Stimulated activated CD8-positive, alpha-beta memory T cell treated with anti-CD3 and anti-CD28 coated beads, Interleukin-2, amount 100 ng/mL, for 1 hour (primary cell): ENCODE measurements around the gene LRP1B.
"Not testable (repeated sequence)": the region's sequence is repeated elsewhere in the genome, so short reads cannot be mapped to it uniquely, and the experiment has no call there.

Experiments
- DNase-seq, 2 donors: peaks; one replicate each; pipeline ENCODE4 v3.0.0-alpha.2; 2020; ENCODE audit warnings: low read depth in 2 of 2

LRP1B gene

DNA sequence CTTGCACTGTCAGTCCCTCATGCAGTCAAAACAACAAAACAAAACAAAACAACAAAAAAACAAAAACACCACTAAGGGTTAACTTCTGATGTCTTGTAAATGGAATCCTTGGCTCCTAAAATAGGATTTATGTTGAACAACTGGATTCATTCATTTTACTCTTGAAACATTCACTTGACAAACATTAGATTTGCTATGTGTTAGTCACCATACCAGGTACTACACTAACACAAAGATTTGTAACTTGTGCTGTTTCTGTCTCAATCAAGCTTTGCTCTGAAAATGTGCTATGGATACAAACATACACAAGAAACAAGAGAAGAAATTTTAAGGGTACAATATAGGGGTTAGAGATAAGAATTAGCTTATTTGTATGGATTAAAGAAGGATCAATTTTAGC is 812.8 kb downstream of the LRP1B start:
- DNase-seq: no peak

DNA sequence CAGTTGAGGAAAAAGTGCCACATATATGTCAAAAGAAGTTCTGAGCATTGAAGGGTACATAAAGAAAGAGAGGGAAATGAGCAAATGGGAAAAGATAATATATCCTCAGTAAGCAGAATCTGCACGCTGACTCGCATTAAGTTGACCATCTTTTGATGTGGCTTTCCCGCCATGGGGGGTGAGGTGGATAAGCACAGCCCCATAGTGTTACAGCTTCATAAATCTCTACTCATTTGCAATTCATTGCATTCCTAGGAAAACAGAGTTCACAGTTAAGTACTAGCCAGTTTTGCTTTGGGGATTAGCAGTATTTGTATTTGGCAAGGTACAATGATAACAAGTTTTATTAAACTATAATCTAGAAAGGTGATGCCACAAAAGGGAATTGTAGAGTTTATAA is 814.2 kb downstream of the LRP1B start:
- DNase-seq: no peak

DNA sequence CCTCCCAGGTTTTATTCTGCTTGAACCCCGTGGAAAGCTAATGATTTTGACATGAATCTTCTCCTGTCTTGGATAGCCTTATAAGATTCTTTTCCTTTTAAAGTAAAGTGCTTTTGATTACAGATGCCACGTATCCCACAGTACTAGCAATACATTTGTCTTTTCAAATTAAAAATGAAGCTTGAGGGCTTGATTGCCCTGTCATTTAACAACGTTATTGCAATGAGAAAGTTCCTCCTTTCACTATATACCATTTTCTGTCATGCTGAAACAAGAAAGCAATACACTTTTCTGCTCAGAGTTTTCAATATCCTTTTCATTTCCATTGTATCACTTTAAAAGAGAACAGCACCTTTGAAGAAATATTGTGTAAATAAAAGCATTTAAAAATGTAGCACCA is 814.7 kb downstream of the LRP1B start:
- DNase-seq: no peak

DNA sequence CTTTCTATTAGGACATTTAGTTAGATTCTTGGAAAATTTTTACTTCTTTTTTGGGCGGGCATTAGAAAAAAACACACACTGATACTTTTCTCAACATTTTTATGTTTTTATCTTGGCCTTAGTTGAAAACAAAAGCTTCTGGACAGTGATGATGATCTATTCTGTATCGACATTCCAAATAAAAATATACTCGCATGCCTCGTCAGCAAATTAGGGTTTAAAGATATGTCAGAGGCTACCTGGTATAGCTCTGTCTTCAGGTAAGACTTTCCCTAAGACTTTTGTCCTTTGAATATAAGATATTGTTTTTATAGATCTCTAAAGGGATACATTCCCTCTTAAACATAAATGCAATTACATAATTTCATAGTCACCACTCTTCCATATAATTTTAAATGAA is 816.8 kb downstream of the LRP1B start:
- DNase-seq: no peak

DNA sequence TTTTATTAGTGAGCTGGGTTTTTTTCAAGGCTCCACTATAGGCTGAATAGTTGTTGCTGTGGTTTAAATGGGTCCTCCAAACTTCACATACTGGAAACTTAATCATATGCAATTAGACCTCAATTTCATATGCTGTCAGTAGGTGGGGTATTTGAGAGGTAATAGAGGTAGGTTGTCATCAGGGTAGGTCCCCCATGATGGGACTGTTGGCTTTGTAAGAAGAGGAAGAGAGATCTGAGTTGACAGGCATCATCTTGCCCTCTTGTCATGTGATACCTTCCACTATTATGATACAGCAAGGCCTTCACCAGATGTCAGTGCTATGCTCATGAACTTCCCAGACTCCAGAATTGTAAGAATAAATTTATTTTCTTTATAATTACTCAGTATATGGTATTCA is 819.4 kb downstream of the LRP1B start:
- no peak for DNase-seq

DNA sequence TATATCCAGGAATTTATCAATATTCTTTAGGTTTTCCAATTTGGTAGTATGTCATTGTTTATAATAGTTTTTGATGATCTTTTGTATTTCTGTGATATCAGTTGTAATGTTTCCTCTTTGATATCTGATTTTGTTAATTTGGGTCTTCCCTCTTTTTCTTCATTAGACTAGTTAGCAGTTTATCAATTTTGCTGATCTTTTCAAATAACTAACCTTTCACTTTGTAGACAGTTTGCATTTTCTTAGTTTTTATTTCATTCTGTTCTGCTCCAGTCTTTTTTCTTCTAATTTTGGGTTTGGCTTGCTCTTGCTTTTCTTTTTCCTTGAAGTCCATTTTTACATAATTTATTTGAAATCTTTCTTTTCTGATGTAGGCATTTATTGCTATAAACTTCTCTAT is 824.4 kb downstream of the LRP1B start:
- DNase-seq: no peak

DNA sequence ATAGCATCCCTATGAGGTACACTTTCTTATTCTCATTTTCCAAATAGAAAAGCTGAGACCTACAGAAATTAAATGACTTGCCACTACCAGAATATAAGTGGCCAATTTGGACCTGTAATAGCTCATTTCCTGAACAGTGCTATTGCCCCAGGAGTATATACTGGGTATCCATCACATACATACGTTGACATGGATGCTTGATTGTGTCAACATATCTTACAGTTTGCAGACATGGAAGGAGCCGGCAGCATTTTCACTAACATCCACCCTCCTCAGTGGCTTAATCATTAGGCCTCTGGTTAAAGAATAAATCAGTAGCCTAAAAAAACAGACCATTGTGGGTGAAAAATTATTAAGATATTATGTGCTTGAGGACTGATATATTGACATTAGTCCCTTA is 829.3 kb downstream of the LRP1B start:
- DNase-seq: no peak

DNA sequence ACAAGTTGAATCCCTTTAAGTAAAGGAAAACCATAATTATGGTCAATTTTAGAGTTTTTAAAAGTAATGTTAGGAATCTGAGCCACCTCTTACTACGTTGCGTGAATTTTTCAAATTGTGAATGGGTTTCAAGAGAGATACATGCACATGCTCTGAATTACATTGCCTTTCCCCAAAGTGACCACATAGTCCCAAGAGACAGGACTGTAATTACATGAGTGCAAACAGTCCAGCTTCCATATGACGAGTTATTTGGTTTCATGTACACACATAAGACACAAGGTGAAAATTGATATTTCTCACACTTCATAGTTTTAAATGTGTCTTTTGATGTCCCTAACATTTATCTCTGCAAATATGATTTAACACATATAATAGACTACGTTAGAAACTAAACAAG is 850.8 kb downstream of the LRP1B start:
- DNase-seq: no peak

DNA sequence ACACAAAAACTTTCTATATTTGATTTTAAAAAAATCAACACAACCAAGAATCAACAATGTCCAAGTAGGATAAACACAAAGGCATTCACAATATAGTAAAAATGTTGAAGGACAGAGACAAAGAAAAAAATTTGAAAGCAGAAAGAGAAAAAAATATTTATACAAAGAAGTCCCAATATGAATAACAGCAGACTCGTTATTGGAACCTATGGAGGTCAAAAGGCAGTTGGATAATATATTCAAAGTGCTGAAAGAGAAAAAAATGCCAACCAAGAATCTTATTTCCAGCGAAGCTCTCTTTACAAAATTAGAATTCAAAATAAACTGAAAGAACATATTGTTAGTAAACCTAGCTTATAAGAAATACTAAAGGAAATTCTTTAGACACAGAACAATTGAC is 859.5 kb downstream of the LRP1B start:
- DNase-seq: no peak

DNA sequence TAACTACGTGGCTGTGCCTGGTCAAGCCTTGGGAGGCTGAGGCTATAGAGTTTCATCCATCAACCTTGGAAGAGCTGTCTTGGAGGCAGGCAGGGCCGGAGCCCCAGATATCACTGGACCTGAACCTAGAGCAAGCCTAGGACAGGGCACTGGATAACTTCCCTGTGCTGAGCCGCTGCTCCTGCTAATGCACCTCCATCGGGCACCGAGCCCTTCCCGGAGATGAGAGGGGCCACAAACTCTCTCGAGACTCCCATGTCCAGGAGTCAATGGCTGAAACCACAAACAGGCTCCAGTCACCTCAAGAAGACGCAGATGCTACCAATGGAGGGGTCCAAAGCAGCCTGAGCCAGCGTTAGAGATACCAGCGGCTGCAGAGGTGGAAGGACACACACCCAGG is 866.0 kb downstream of the LRP1B start:
- no peak for DNase-seq

DNA sequence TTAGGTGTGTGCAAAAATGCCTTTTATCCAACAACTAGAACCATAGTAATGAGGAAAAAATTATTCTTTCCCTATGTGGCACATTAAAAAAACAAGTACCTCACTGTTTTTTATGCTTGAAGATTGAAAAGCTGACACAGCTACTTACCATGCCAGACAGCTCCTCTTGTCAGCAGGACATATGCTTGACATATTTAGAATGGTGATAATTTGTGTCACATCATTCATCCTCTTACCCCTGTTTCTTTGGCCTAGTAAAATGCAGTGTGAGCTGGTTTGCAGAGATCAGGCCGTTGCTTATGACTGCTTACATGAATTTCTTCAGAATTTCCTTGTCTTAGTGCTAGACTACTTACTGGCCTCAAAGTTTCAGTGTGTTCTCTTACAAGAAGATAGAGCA is 869.9 kb downstream of the LRP1B start:
- DNase-seq: no peak

DNA sequence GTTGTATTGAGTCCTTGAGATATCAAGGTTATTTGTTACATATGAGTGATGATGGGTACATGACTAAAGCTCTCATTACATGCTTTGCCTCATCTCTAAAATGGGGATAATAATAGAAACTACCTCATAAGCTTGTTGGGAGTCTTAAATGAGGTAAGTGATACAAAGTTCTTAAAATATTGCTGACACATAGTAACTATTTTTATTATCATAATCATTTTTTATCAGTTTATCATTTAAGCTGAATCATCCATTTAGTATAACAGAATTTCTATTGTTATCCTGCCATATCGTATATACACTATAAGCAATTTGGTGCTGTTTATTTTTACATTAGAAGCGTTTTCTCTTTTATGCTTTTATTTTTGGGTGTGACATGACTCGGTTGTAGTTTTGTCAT is 871.1 kb downstream of the LRP1B start:
- DNase-seq: no peak

DNA sequence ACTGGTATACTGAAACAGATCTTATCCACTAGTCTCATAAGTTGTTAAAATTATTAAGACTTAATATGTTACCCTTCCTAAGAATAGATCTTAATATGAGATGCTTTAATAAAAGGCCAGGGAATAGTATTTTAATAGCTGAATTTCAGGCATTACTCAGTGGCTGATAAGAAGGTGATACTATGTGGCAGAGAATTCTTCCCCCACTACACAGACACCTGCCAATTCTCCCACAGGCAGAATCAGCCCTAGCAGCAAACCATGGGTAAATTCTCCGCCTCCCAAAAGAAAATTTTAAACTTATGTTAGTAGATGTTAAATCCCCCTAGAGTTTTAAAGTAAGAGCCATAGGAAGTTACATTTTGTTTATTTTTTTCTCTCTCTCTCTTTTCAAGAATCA is 888.8 kb downstream of the LRP1B start:
- DNase-seq: no peak

DNA sequence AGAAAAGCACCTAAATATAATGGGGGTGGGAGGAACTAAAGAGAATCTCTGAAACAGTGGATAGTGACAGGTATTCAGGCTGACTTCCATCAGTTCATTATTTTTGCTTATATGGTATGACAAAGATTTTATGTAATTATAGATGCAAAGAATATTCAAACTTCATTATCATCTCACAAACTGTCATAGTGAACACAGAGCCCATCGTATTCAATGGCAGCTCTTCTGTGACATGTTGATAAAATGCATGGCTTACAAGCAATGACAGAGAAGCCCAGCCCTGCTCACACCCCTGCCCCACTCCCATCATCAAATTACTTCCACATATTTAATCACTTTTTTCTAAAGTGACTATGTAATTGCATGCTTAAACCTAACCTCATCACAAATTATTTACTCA is 904.3 kb downstream of the LRP1B start:
- DNase-seq: no peak

DNA sequence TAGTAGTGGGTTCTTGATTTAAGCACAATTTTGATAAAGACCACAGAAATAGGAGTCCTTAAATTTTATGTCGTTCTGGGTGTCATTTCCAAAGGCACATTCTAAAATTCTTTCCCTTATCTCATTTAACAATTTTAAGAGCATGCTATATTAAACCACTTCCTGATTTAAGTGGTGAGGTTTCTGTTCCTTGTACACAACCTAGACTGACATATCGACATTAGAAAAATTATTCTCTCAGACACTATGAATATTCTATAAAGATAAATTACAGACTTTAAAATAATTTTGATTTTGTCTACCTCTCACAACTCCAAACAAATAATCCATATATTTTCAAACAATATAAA is 923.8 kb downstream of the LRP1B start:
- DNase-seq: no peak

DNA sequence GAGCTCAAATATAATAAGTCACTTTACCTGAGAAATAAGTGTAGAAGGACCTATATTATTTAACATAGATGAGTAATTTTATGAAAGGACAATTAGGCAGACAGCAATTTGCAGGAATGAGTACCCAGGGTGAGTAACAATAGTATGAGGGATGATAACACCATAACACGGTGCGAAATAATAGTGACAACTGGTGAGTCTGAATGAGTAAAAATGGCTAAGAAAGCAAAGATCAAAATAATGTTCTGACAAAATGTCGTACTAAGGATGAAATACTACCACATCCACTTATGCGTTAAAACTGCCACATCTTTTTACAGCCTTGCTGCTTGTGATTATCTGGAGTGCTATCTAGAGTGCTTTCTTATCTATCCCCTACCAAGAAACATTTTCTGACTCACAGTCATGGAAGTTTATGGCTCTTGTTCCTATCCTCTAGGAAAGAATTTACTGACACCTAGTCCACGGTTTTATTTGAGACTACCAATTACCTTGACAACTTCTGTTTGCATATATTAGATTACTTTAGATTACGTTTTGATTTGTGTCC is 929.7 kb downstream of the LRP1B start:
- no peak for DNase-seq

DNA sequence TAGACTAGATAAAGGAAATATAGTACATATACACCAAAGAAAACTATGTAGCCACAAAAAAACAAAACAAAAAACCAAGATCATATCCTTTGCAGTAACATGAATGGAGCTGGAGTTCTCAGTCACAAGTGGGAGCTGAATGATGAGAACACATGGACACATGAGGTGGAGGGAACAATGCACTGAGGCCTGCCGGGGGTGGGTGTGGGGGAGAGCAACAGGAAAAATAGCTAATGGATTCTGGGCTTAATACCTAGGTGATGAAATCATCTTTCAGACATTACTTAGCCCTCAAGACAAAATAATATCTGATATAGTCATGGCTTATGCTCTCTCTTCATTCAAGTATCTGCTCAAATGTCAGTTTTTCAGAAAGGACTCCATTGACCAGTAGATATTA is 930.6 kb downstream of the LRP1B start:
- no peak for DNase-seq

DNA sequence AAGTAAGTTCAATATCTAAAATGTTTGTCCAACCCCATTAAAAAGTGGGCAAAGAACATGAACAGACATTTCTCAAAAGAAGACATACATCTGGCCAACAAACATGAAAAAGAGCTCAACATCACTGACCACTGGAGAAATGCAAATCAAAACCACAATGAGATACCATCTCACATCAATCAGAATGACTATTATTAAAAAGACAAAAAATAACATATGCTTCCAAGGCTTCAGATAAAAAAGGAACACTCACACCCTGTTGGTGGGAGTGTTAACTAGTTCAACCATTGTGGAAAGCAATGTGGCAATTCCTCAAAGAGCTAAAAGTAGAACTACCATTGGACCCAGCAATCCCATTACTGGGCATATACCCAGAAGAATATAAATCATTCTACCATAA is 931.1 kb downstream of the LRP1B start:
- DNase-seq: no peak

DNA sequence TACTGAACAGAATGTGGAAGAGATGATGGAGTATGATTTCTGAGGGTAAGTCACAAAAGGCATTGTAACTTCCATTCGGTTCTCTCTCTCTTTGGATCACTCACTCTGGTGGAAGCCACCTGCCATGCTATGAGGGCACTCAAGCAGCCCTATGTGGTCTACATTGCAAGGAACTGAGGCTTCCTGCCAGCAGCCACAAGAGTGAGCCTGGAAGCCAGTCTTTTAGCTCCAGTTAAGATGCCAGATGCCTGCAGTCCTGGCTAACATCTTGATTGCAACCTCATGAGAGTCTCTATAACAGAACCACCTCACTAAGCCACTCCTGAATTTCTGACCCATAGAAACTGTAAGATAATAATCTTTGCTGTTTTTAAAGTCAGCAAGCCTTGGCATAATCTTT is 935.7 kb downstream of the LRP1B start:
- DNase-seq: no peak

DNA sequence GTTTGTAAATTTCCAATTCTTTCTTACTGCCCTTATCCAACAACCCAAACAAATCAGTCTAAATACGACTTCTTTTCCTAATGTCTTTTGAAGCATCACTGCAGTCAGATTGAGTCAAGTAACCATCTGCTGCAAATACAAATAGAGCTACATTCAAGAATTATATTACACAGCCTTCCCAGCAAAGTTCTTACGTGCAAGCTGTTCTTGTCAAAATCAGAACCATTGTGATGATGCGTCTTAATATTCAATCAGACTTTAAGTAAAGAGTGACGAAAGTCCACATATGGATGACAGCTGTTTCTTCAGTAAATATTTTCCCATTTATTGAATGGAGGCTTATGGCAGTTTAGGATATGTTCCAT is 943.8 kb downstream of the LRP1B start:
- DNase-seq: no peak

DNA sequence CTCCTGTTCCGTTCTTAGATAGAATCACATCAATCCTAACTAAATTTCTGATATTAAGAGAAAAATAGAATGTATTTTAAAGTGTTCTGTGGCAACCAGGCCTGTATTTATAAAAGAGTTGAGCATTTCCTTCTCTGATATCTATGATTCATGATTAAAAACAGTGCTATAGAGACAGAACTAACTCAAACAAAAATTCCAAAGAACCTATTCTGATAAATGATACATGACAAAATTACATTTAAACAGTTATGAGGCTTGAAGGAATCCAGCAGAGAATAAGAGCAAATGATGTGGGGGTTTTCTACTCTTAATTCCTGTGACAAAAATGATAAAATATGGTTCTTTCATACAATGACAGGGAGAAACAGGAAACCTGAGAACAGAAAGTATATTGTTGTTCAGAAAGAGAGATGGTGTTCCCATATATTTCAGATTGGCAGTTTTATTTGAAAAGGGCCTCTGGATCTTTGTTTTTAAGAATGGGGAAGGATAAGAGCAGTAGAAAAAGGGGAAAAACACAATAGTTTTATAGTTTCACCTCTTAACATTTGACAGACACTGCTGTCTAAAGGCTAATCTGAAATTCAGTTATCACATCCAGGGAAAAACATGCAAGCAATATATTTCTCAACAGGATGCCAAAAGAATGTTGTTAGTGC is 944.3 kb downstream of the LRP1B start:
- no peak for DNase-seq

DNA sequence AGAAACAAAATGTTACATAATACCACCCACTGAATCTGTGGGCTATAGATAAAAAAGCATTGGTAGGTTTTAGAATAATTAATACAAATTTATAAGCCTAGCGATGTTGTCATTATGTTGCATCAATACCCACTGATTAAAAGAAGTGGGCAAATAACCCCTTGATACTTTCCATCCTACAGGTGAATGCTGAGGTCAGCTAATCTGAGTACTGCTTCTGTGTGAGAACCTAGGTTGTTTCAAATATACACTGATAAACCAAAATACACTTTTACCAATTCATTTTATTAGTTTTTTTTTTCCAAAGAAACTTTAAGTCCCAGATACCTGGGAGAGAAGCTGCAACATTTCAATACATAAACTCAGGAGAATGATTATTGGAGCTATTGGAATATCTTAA is 948.6 kb downstream of the LRP1B start:
- DNase-seq: no peak

DNA sequence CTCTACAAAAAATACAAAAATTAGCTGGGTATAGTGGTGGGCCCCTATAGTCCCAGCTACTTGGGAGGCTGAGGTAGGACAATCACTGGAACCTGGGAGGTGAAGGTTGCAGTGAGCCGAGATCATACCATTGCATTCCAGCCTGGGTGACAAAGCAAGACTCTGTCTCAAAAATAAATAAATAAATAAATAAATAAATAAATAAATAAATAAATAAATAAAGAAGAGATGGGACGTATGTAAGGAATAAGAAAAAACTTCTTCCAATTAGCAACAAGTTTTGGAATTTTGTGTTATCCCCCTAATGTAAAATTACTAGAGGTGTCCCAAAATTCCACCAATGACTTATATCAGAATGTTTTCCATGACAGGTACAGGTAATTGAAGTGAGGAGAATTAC is 961.7 kb downstream of the LRP1B start:
- DNase-seq: not testable (repeated sequence)

DNA sequence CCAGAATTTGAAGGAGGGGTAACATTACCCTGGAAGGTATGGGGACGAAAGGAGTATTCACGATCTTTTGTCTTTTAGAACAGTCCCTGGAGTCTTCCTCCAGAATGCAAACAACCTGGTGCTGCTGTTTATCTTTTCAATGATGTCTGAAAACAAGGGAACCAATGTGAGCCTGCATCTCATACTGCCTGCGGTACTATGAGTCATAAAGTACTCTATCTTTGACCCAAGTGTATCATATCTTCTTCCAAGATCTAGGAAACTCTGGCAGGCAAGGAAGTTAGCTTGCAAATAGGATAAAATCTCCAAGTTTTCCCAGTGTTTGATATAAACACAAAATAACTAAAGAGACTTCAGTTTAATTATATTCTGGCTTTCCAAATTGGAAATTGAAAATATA is 968.5 kb downstream of the LRP1B start:
- no peak for DNase-seq
